Upper lobe of left lung (tissue), 6 donors: ENCODE data around the gene CARHSP1. TPM values are rescaled to one million over a fixed set of nuclear protein-coding genes. Genes with fewer than 3 reads are reported as not detected.

Experiments
- ATAC-seq, 2 donors: fragments of 200-7000 bp; cut with Tn5 transposase; one replicate each; pipeline ENCODE4 v1.9.1; 2022; ENCODE audit warnings: mild to moderate bottlenecking in 2 of 2, moderate library complexity in 2 of 2; ENCODE audit not compliant: low FRiP score in 2 of 2
- DNase-seq, 2 donors: peaks; one replicate each; pipeline ENCODE4 v3.0.0-alpha.2; 2019 to 2020
- H3K27ac ChIP-seq, 4 donors: fragments of 200-600 bp; sonication (generic); one replicate each; pipeline ENCODE4 v1.5.1; 2016 to 2019
- H3K27me3 ChIP-seq, 4 donors: fragments of 200-600 bp; sonication (generic); one replicate each; pipeline ENCODE4 v1.5.1; 2017 to 2019
- H3K36me3 ChIP-seq, 4 donors: fragments of 200-600 bp; sonication (generic); one replicate each; pipeline ENCODE4 v1.5.1; 2016 to 2019
- H3K4me1 ChIP-seq, 4 donors: fragments of 200-600 bp; sonication (generic); one replicate each; pipeline ENCODE4 v1.5.1; 2018 to 2019
- H3K4me3 ChIP-seq, 4 donors: fragments of 200-600 bp; sonication (generic); one replicate each; pipeline ENCODE4 v1.5.1; 2017 to 2019; ENCODE audit warnings: mild to moderate bottlenecking in 2 of 4, moderate library complexity in 1 of 4
- H3K9me3 ChIP-seq, 4 donors: fragments of 200-600 bp; sonication (generic); one replicate each; pipeline ENCODE4 v1.5.1; 2018 to 2019
- CTCF ChIP-seq, 6 experiments: fragments of 450-650 bp in 4 of 6; fragments of 200-600 bp in 2 of 6; sonication (generic) in 2 of 6; IDR thresholded peaks; one replicate each; pipeline ENCODE4 v1.5.1; 2016 to 2019; ENCODE audit warnings: antibody characterized with exemption in 6 of 6
- EP300 ChIP-seq, 4 donors: sonication (generic); formaldehyde crosslinking; IDR thresholded peaks; one replicate each; pipeline ENCODE4 v1.5.1; 2017; ENCODE audit warnings: antibody characterized with exemption in 4 of 4, control low read depth in 2 of 4
- POLR2A ChIP-seq, 4 donors: fragments of 450-650 bp; IDR thresholded peaks; one replicate each; pipeline ENCODE4 v1.5.1; 2016 to 2017; ENCODE audit warnings: antibody characterized with exemption in 4 of 4, mild to moderate bottlenecking in 2 of 4
- POLR2AphosphoS5 ChIP-seq, 2 donors: sonication (generic); formaldehyde crosslinking; IDR thresholded peaks; one replicate each; pipeline ENCODE4 v1.5.1; 2017; ENCODE audit warnings: antibody characterized with exemption in 2 of 2
- WGBS, 2 donors: methylation state at CpG; one replicate each; pipeline ENCODE4 v1.1.5; 2017 to 2018; 5-methylcytosine and 5-hydroxymethylcytosine counted together
- total RNA-seq, 6 donors: library from RNA; depleted of rRNA in 4 of 6; stranded (reverse); fragments of >200 nt in 4 of 6; gene quantifications; one replicate each; pipeline versions ENCODE4 v1.1.0 to v1.2.1, GENCODE V29; 2016 to 2021
- donor health status: DM: no; HTN: no; CAD: no; lungs with moderate emphysema.
- donor health status: DM: no; HTN: yes; CAD: no; lungs with severe emphysema.

The CARHSP1 gene
- total RNA-seq, 6 donors from 2014 or later: 33.5 to 102 (median 75.3) TPM

GRCh38 chr16:8862309-8863130, 6.3 kb downstream of the CARHSP1 start:
- 71 to 72% methylated on average over 14 of the region's 14 CpGs for WGBS, 2 donors
- TF ChIP-seq EP300 (IDR thresholded peaks at IDR 0.05) (peak in 1 of 4 donors; percentile 49), POLR2A (IDR thresholded peaks at IDR 0.05) (no peak), CTCF (IDR thresholded peaks at IDR 0.05) (no peak), POLR2AphosphoS5 (IDR thresholded peaks at IDR 0.05) (peak; percentile 25 to 37)
- no peaks in the 10 kb centered on the region for H3K27me3 ChIP-seq
- DNase-seq: no peak
- H3K27ac ChIP-seq: peak overlapping the region; percentile 60 to 97 (median 76)
- no peak overlapping the region for H3K4me3 ChIP-seq
- H3K4me1 ChIP-seq: peaks cover 62 to 88% (median 76%) of the 10 kb centered on the region in 4 donors
- no peaks in the 10 kb centered on the region for H3K9me3 ChIP-seq
- H3K36me3 ChIP-seq: peaks cover 4 to 17% (median 13%) of the 10 kb centered on the region in 4 donors
- ATAC-seq: no peak

GRCh38 chr16:8861563-8862308, 7.1 kb downstream of the CARHSP1 start:
- 68% methylated on average over 10 to 14 of the region's 14 CpGs for WGBS, 2 donors
- peaks cover 4 to 20% (median 16%) of the 10 kb centered on the region in 4 donors for H3K36me3 ChIP-seq
- TF ChIP-seq EP300 (IDR thresholded peaks at IDR 0.05) (peak in 3 of 4 donors; percentile 15 to 37 (median 31)), POLR2AphosphoS5 (IDR thresholded peaks at IDR 0.05) (peak; percentile 25 to 62), POLR2A (IDR thresholded peaks at IDR 0.05) (no peak), CTCF (IDR thresholded peaks at IDR 0.05) (no peak)
- no peaks in the 10 kb centered on the region for H3K9me3 ChIP-seq
- ATAC-seq (peak in 1 of 2 donors; percentile 28), DNase-seq (no peak)
- H3K4me3 ChIP-seq: peak overlapping the region in 1 of 4 donors; percentile 6
- peak overlapping the region; percentile 66 to 97 (median 80) for H3K27ac ChIP-seq
- no peaks in the 10 kb centered on the region for H3K27me3 ChIP-seq
- H3K4me1 ChIP-seq: peaks cover 54 to 83% (median 73%) of the 10 kb centered on the region in 4 donors

GRCh38 chr16:8859913-8860881, 8.6 kb downstream of the CARHSP1 start:
- Histone ChIP-seq H3K27ac (peak overlapping the region; percentile 66 to 97 (median 80)), H3K9me3 (no peaks in the 10 kb centered on the region), H3K4me1 (peaks cover 46 to 83% (median 66%) of the 10 kb centered on the region in 4 donors), H3K4me3 (no peak overlapping the region), H3K27me3 (no peaks in the 10 kb centered on the region), H3K36me3 (peaks cover 4 to 35% (median 26%) of the 10 kb centered on the region in 4 donors)
- peak in 1 of 2 donors; percentile 81 for DNase-seq
- TF ChIP-seq CTCF (IDR thresholded peaks at IDR 0.05): no peak
- no peak for TF ChIP-seq POLR2A (IDR thresholded peaks at IDR 0.05)
- peak in 3 of 4 donors; percentile 55 to 91 (median 57) for TF ChIP-seq EP300 (IDR thresholded peaks at IDR 0.05)
- TF ChIP-seq POLR2AphosphoS5 (IDR thresholded peaks at IDR 0.05): peak; percentile 75 to 82
- peak in 1 of 2 donors; percentile 22 for ATAC-seq
- 53 to 64% methylated on average over 17 to 25 of the region's 25 CpGs for WGBS, 2 donors
